Fibroblast of lung (primary cell): ENCODE data around the gene UQCR11. TPM values are rescaled to one million over a fixed set of nuclear protein-coding genes. Genes with fewer than 3 reads are reported as not detected.

ENCODE experiments used
- DNase-seq, 2 donors: peaks; one replicate each; pipeline versions ENCODE4 v3.0.0 to v3.0.0-alpha.2; 2010; ENCODE audit warnings: low read depth in 2 of 2
- H2AFZ ChIP-seq: 2 replicates; pipeline ENCODE4 v1.5.1; 2012; ENCODE audit warnings: low read length, control low read depth, inconsistent platforms
- H3K27ac ChIP-seq: 2 replicates; pipeline ENCODE4 v1.5.1; 2011; ENCODE audit warnings: low read length, control low read depth; ENCODE audit not compliant: insufficient read depth
- H3K27me3 ChIP-seq: 2 replicates; pipeline ENCODE4 v1.5.1; 2011; ENCODE audit warnings: mild to moderate bottlenecking, low read length; ENCODE audit not compliant: control insufficient read depth, insufficient read depth
- H3K36me3 ChIP-seq: 2 replicates; pipeline ENCODE4 v1.5.1; 2011; ENCODE audit warnings: low read length; ENCODE audit not compliant: control insufficient read depth, insufficient read depth
- H3K4me1 ChIP-seq: 2 replicates; pipeline ENCODE4 v1.5.1; 2011; ENCODE audit warnings: low read length; ENCODE audit not compliant: control insufficient read depth, insufficient read depth; ENCODE audit errors: extremely low read depth
- H3K4me2 ChIP-seq: 2 replicates; pipeline ENCODE4 v1.5.1; 2011; ENCODE audit warnings: low read length, control low read depth; ENCODE audit not compliant: insufficient read depth; ENCODE audit errors: extremely low read depth
- H3K4me3 ChIP-seq, 4 experiments: fragments of 200-600 bp in 1 of 4; sonication (generic) in 1 of 4; replicated peaks in 1 of 4; 2 replicates each; pipeline ENCODE4 v1.5.1; 2011 to 2016; ENCODE audit warnings: low read length in 4 of 4, low read depth in 3 of 4, mild to moderate bottlenecking in 3 of 4, control low read depth in 2 of 4, inconsistent platforms in 1 of 4, mixed read lengths in 1 of 4; ENCODE audit not compliant: insufficient read depth in 1 of 4; ENCODE audit errors: control extremely low read depth in 1 of 4
- H3K79me2 ChIP-seq: 2 replicates; pipeline ENCODE4 v1.5.1; 2012; ENCODE audit warnings: mild to moderate bottlenecking, low read length, inconsistent platforms; ENCODE audit not compliant: control insufficient read depth, insufficient read depth
- H3K9ac ChIP-seq: 2 replicates; pipeline ENCODE4 v1.5.1; 2011; ENCODE audit warnings: mild to moderate bottlenecking, low read length, control low read depth; ENCODE audit not compliant: insufficient read depth
- H3K9me3 ChIP-seq: 2 replicates; pipeline ENCODE4 v1.5.1; 2012; ENCODE audit warnings: low read depth, low read length; ENCODE audit not compliant: control insufficient read depth, insufficient read depth
- H4K20me1 ChIP-seq: 2 replicates; pipeline ENCODE4 v1.5.1; 2011; ENCODE audit warnings: low read length; ENCODE audit not compliant: control insufficient read depth, insufficient read depth; ENCODE audit errors: extremely low read depth
- CTCF ChIP-seq, 2 donors: IDR thresholded peaks in 1 of 2; conservative IDR thresholded peaks in 1 of 2; 1 replicate in 1 of 2; 2 replicates in 1 of 2; pipeline ENCODE4 v1.5.1; 2011 to 2012; ENCODE audit warnings: low read length in 2 of 2, control low read depth in 1 of 2, inconsistent platforms in 1 of 2, low read depth in 1 of 2, mild to moderate bottlenecking in 1 of 2
- EZH2 ChIP-seq: IDR thresholded peaks from 2 replicates; pipeline ENCODE4 v1.5.1; 2012; ENCODE audit warnings: low read length, control low read depth, mild to moderate bottlenecking; ENCODE audit errors: missing control alignments
- polyA plus RNA-seq, 2 donors: library from polyadenylated mRNA; depleted of rRNA in 1 of 2; stranded (reverse) in 1 of 2; unstranded in 1 of 2; fragments of >200 nt; gene quantifications; 2 replicates each; pipeline ENCODE4 v1.2.1, GENCODE V29; 2011 to 2012; ENCODE audit warnings: missing spikeins in 1 of 2
- total RNA-seq: library from RNA; depleted of rRNA; stranded (reverse); fragments of >200 nt; gene quantifications from 2 replicates; pipeline ENCODE4 v1.2.1, GENCODE V29; 2014

Gene UQCR11
- total and polyA plus RNA-seq, 2 donors (not counting 1 experiment from before 2014, with no cell fraction given), result 89.2 to 101 TPM

GRCh38 chr19:1620502-1620901, 15.2 kb upstream of the UQCR11 start:
- H3K27ac ChIP-seq, result no peak overlapping the region
- H3K36me3 ChIP-seq, result peaks cover 20% of the 10 kb centered on the region
- DNase-seq, result no peak

GRCh38 chr19:1619703-1620102, 14.4 kb upstream of the UQCR11 start:
- no peaks in the 10 kb centered on the region for H3K79me2 ChIP-seq

More at GRCh38 chr19:1620502-1620901, 15.2 kb upstream of the UQCR11 start:
- Histone ChIP-seq H3K9ac (no peak overlapping the region), H2AFZ (no peak overlapping the region), H3K9me3 (no peaks in the 10 kb centered on the region), H4K20me1 (no peaks in the 10 kb centered on the region), H3K27me3 (no peaks in the 10 kb centered on the region), H3K4me2 (no peak overlapping the region), H3K79me2 (no peaks in the 10 kb centered on the region), H3K4me1 (no peaks in the 10 kb centered on the region), H3K4me3 (no peak overlapping the region)
- TF ChIP-seq CTCF (conservative IDR thresholded peaks at IDR 0.05 in 1 of 2, IDR thresholded peaks at IDR 0.05 in 1 of 2; ENCODE audit: low read depth in 1 of 2, low read length in 2 of 2), result no peak
- TF ChIP-seq EZH2, result no peak

GRCh38 chr19:1619094-1619439, 13.8 kb upstream of the UQCR11 start:
- Histone ChIP-seq H3K27me3 (no peaks in the 10 kb centered on the region), H3K4me1 (no peaks in the 10 kb centered on the region), H3K9me3 (no peaks in the 10 kb centered on the region), H3K36me3 (peaks cover 26% of the 10 kb centered on the region), H3K4me2 (no peak overlapping the region), H3K79me2 (no peaks in the 10 kb centered on the region), H3K27ac (no peak overlapping the region), H3K4me3 (no peak overlapping the region), H4K20me1 (no peaks in the 10 kb centered on the region), H3K9ac (no peak overlapping the region), H2AFZ (no peak overlapping the region)
- no peak for TF ChIP-seq CTCF (conservative IDR thresholded peaks at IDR 0.05 in 1 of 2, IDR thresholded peaks at IDR 0.05 in 1 of 2; ENCODE audit: low read depth in 1 of 2, low read length in 2 of 2)
- TF ChIP-seq EZH2, result no peak
- no peak for DNase-seq

More at GRCh38 chr19:1619703-1620102, 14.4 kb upstream of the UQCR11 start:
- Histone ChIP-seq H4K20me1 (no peaks in the 10 kb centered on the region), H3K36me3 (peaks cover 21% of the 10 kb centered on the region), H3K4me1 (no peaks in the 10 kb centered on the region), H3K4me3 (no peak overlapping the region), H3K27ac (no peak overlapping the region), H3K27me3 (no peaks in the 10 kb centered on the region), H3K4me2 (no peak overlapping the region), H3K9ac (no peak overlapping the region), H3K9me3 (no peaks in the 10 kb centered on the region), H2AFZ (no peak overlapping the region)
- no peak for DNase-seq
- TF ChIP-seq CTCF (conservative IDR thresholded peaks at IDR 0.05 in 1 of 2, IDR thresholded peaks at IDR 0.05 in 1 of 2; ENCODE audit: low read depth in 1 of 2, low read length in 2 of 2) (no peak), EZH2 (no peak)
